Stimulated activated CD4-positive, alpha-beta T cell treated with anti-CD3 and anti-CD28 coated beads, Interleukin-1b, Interleukin-23, amount 100 ng/mL, for 1 hour (primary cell): ENCODE results near the gene SNAPC4.
"Not testable (repeated sequence)": the region's sequence is repeated elsewhere in the genome, so short reads cannot be mapped to it uniquely, and the experiment has no call there.

ENCODE experiments used
- DNase-seq, 2 donors: peaks; one replicate each; pipeline ENCODE4 v3.0.0-alpha.2; 2020; ENCODE audit warnings: low read depth in 2 of 2

The SNAPC4 gene

DNA sequence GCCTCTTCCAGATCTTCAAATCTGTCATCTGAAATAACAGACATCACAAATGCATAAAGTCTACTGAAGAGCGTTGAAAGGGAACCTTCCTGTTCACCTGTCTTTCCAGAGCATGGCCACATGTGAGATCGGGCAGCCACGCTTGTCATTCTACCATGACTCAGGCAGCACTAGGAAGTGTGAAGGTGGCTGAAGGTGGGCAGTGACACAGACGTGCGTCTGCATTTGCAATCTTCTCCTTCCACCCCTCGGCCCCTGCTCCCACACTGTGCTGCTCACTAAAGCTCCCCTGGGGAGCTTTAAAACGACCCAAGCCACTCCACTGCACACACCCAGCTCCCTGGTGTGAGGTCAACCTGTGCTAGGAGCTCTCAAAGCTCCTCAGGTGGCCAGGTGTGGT, 7.9 kb upstream of the SNAPC4 start:
- DNase-seq: no peak

DNA sequence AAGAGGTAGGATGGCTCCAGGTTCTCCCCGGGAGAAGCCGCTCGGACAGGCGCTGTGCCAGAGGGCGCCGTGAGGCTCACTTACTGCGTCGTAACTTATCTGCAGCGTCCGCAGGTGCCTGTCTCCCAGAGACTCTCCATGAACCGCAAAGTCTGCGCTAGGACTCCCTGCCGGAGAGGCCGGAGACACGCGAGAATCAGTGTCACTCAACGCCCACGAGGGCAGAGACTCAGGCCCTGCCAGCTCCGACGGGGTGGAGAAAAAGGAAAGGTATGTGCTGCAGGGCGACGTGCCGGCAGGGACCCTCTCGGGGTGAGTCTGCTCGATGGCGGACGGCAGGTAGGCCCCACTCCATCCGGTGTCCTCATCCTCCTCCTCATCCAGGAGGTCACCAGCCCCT, 7.1 kb upstream of the SNAPC4 start:
- not testable (repeated sequence) for DNase-seq

DNA sequence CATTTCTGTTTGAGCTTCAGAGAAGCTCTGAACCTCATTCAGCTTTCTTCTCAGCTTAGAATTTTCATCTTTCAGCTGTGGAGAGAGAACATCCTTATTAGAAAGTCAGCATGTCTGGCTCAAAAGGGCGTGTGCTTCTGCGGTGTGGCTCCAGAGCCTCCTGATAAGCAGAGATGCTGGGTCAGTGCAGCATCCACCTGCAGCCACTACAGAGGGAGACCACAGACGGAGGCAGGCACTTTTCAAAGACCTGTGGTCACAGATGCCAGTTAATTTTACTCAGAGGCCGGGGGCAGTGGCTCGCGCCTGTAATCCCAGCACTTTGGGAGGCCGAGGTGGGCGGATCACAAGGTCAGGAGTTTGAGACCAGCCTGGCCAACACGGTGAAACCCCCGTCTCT, 5.9 kb upstream of the SNAPC4 start:
- DNase-seq: not testable (repeated sequence)

DNA sequence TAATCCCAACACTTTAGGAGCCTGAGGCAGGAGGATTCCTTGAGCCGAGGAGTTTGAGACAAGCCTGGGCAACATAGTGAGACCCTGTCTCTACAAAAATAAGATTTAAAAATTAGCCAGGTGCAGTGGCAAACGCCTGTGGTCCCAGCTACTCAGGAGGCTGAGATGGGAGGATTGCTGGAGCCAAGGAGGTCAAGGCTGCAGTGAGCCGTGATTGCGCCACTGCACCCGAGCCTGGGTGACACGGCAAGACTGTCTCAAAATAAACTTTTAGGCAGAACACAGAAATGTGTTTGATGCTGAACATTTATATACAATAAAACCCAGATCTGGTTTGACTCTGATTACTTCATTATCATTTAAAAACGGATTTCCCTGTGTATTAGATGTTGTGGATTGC, 5.5 kb upstream of the SNAPC4 start:
- DNase-seq: no peak

DNA sequence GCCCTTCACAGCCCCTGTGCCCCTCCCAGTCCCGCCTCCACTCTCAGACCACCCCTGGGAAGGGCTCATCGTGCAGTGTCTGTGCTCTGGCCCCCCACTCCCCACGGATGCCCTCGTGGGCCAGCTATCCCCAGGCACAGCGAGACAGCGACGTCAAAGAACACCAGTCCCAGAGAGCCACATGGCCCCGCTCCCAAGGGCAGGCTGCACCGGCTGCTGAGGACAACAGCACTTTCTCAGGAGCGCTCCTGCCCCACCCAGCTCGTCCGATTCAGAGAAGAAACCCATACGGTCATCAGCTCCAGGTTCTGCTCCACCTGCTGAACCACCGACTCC, 4.8 kb upstream of the SNAPC4 start:
- DNase-seq: no peak

DNA sequence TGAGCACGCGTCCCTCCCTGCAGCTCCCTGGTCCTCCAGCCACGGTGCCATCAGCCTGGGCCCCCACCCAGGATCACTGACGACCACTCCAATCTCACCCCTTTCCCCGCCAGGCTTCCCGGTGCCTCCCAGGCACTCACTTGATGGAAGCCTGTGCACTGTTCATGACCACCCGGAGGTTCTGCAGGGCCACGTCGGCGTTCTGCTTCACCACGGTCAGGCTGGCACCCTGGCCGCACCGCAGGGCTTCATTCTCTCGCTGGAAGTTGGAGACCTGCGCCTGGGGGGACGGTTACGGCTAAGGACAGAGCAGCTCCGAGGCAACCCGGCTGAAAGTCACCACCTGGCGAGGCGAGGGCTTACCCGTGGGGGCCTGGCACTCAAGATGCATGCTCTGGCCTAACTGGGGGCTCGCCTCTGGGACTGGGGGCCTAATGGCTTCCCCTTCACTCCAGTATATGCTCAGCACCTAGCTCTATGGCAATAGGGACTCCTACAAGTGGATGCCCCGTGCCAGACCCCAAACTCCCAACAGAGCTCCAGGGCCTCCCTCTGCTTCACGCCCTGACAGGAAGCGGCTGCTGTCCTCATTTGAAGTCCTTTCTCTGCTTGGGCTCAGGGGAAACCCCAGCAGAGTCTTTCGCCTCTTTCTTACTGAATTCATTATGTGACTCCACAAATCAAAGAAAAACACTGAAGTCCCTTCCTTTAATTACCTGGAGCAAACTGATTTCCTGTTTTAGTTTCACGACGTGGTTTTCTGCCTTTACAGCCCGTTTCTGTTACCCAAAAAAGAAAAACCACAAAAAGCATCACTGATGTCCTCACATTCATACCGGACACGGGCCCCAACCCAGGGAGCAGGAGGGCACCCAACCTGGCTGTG, 4.2 kb upstream of the SNAPC4 start:
- DNase-seq: no peak

DNA sequence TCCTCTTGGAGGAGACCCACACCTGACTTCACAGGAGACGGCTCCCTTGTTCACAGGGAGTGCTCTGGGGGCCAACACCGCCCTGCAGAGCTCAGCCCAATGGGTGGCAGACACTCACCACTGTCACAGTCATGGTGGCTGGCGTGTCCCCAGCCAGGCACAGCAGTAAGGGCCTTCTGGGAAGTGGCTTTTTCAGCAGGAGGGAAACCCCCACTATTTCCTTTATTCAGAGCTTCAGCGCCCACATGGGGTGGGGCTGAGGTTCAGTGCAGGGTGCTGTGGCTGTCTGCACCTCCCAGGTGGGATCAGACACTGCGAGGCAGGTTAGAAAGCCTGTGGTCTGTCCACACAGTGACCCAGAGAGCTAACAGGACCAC, 3.6 kb upstream of the SNAPC4 start:
- DNase-seq: peak; percentile 43 to 45

DNA sequence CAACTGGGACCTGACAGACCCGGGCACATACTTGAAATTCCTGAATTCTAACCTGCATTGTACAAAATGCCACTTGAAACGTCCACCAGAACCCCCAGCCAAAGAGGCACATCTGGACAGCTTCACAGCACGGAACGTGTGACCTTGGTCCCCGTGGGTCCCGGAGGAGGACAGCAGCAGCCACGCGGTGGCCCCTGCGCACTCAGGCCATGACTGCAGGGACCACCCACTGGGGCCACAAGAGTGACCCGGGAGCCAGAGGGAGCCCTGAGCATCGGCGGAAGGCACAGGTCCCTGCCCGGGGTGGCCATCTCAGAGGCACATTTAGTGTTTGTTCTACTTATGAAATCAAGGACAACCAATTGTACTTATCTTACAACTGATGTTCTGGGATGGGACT, 2.1 kb upstream of the SNAPC4 start:
- no peak for DNase-seq

DNA sequence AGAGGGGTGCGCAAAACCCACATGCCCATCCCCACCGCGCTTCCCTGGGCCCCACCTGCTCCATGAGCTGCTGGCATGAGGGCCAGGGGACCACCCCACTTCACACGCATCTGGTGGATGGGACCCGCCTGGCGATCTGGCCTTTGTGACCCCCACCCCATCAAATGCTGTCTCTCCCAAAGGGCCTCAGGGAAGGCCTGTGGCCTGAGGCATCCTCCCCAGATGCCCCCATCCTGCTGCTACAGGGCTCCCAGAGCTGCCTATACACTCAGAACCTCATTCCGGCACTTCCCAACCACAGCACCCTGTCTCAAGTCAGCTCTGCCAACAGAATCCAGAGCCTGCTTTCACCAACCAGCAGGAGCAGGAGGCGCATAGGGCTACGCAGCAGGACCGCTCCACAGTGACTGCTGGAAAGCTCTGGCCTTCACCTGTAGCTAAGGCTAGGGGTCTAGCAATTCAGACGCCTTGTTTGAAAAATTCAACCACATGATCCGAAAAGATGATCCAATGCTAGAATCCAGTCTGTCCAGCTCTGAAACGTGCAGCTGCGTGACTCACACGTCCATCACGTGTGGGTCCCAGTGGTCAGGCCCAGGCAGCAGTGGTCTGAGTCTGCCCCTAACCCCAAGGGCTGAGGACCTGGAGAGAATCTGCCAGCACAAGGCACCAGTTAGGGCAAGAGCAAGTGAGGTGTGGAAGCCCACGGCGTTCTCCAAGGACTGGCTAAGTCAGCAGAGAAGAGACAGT, 1.4 kb upstream of the SNAPC4 start:
- no peak for DNase-seq

DNA sequence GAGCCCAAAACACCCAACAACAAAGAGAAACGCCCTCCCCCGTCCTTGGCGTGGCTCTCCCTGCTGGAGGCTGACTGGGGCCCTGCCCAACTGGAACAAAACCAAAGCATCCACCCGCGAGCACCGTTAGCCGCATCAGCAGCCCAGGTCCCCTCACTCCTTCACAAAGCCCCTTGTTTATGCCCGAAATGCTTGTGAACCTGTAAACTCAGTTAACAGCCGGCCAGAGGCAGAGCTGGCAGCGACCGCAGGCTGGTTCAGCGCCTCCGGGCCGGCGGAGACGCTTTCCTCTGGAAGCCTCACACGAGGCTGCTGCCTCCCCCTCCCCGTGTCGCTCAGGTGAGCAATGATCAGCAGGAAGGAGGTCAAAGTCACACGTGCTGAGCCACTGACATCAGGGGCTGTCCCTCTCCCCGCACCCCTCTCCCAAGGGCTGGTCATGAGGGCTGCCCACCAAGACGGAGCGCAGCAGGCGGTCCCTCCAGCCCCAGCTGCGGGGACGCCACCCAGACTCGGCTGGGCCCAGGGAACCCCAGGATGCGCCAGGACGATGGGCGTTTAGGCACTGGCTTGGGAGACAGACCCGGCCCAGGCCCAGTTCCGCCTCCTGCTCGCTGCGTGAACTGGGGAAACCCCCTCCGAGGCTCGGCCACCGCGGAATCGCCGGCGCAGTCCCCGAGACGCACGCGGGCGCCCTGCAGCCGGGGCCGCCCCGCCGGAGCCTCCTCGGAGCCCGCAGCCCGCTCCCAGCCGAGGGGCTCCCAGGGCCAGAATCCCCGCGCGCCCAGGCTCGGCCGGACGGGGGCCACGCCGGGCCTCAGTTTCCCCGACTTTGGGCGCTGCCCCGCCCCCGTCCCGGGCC, 563 bp downstream of the SNAPC4 start:
- DNase-seq: no peak

DNA sequence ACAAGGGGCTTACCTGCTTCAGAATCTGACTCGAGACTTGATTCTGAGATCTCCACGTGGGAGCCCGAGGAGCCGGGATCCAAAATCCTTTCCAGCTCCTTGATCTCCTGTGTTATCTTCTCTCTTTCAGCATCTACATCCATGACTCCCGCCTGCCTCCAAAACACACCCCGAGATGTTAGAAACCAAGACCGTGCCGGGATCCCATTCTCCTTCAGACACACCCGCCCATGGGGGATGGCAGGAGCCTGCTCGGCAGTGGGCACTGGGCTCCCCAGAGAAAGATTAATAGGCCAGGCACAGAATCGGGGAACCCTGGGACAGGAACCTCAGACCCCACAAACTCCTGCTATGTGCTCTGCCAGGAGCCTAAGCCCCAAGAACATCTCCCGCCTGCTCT, 1.7 kb downstream of the SNAPC4 start:
- DNase-seq: no peak

DNA sequence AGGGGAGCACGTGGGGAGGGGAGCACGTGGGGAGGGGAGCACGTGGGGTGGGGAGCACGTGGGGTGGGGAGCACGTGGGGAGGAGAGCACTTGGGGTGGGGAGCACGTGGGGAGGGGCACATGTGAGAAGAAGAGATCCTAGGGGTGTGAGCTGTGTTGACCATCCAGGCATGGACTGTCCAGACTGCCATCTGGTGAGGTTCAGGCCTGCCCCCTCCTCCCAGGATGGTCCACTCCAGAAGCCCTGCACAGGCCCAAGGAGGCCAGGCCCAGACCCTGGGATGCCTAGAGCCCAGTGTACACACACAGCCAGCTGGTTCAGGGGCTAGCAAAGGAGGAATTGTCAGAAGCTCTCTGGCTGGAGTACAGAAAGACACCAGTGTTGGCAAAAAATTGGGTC, 2.3 kb downstream of the SNAPC4 start:
- no peak for DNase-seq

DNA sequence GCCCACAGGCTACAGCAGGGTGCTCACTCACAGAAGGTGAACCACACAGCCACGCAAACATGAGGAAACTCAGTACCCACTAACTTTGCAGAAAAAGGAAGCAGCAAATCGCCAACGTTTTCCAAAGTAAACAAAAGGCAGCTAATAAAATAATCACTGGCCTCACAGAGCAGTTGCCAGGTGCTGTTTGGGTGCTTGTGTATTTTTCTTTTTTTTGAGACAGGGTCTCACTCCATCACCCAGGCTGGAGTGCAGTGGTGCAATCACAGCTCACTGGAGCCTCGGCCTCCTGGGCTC, 3.8 kb downstream of the SNAPC4 start:
- no peak for DNase-seq

DNA sequence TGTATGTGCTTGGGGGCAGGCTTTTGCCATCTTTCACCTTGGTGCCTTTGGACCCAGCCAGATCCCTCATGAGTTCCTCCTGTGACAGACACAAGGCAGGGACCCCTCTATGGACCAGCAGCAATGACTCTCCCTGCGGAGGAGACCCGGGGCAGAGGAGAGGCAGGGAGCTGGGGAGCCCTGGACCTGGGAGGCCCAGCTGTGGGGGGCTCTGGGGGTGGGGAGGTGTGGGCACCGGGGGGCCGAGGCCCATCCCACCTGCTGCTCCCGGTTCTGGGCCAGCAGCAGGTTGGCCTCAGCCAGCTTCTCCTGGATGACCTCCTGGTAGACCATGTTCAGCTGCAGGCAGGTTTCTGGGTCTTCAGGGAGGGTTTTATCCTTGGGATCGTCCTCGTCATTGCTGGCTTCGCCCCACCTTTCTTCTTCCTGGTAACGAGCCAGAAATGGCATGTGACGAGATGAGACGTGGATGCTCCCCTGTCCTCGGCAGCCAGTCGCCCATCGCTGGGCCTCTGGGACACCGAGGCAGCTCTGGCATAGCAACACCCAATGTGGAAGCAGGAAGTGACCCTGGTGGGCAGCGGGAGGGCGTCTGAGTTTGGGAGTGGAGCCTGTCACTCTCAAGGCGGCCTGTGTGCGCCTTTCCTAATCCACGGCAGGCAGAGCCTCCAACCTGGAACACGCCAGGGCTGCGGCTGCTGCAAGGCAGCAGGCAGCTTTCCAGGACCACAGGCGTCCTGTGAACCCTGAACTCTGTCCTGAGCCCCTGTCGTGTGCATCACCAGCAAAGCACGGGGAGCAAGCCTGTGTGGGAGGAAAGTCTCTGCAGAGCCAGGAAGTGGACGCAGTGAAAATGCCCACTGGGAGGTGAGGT, 4.4 kb downstream of the SNAPC4 start:
- no peak for DNase-seq

DNA sequence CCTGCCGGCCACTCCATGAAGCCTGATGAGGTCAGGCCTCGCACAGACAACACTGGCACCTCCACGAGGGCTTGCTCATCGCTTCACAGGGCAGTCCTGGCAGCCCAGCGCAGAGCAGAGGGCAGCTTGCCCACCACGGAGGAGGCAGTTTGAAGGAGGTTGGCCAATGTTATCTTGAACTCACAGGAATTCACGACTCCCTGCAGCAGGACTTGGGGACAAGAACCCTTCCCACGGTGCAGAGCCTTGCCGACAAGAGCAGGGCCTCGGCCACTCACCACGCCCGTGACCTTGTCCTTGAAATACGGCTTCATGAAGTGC, 5.0 kb downstream of the SNAPC4 start:
- no peak for DNase-seq

DNA sequence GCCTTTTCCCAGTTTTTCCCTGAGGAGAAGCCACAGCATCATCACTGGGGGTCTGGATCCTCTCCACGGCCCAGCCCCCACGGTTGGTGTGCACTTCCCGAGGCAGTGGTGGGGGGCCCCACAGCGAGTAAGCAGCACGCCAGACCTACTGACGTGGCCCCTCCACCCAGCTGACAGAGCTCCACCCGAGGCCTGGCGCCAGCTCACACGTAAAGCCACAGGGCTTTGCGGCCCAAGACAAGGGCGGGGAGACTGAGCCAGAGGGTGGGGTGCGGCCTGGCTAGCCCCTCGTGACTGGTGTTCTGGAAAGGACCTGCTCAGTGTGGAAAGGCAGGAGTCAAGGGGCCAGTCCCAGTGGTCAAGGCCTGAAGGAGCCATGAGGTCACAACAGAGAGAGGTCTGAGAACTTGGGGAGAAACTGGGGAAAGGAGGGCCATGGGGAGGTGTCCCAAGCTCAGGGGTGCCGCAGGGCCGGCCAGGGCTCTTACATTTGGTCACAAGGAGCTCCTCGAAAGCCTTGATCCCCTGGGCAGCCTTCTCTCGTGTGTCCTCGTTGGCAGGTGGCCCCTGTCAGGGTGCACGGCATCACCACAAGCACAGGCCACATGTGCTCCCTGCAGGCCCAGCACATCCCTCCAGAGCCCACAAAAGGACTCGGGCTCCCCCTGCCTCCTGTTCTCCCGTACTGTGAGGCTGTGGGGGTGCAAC, 5.5 kb downstream of the SNAPC4 start:
- no peak for DNase-seq

DNA sequence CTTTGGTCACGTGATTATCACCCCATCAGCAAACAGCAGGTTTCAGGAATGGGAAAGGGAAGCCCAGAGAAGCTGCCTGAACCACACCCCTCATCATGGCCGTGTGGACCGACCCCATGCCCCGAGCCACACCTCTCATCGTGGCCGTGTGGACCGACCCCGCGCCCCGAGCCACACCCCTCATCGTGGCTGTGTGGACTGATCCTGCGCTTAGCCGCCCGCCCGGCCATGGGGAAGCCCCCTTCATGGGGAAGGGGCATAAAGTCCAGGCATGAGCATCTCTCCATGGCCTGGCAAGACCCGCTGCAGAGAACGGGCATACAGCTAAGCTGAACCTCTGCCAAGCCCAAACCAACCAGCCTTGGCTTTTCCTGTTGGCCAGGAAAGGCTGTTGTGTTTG, 6.4 kb downstream of the SNAPC4 start:
- no peak for DNase-seq

DNA sequence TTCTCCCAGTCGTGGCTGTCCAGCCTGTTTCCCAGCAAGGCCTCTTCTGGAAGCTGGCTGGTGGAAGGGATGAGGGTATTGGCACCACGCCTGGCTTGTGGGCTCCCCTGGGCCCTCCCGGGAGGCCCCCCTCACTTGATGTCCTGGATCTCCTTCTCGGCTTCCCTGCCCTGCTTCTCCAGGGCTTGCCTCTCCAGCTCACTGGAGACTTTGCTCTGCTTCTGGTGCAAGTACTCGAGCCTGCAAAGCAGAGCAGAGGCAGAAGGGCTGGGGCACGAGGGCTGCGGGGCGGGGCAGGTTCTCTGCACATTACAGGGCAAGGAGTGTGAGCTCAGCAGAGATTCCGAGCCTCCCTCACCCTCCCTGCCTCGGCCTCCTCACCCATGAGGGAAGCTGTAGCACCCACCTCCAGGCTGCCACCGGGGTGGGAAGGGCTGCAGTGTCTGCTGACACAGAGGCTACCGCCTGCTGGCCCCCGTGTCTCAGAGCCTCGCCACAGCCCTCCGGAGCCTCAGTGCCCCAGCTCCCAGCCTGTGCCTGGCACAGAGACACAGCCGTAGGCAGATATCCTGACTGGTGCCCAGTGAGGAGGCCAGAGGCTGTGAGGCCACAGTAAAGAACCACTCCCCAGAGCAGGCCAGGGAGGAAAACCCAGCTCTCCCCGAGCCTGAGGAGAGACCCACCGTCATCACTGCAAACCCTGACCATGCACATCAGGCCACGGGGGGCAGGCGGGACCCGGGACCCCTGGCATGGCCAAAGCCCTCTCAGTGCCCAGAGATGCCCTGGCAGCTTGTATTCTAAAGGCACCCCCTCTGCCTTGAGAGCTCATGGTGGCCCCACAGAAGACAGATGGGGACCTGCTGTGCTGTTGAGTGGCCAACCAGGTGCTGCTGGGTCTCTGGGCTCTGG, 7.2 kb downstream of the SNAPC4 start:
- DNase-seq: no peak

DNA sequence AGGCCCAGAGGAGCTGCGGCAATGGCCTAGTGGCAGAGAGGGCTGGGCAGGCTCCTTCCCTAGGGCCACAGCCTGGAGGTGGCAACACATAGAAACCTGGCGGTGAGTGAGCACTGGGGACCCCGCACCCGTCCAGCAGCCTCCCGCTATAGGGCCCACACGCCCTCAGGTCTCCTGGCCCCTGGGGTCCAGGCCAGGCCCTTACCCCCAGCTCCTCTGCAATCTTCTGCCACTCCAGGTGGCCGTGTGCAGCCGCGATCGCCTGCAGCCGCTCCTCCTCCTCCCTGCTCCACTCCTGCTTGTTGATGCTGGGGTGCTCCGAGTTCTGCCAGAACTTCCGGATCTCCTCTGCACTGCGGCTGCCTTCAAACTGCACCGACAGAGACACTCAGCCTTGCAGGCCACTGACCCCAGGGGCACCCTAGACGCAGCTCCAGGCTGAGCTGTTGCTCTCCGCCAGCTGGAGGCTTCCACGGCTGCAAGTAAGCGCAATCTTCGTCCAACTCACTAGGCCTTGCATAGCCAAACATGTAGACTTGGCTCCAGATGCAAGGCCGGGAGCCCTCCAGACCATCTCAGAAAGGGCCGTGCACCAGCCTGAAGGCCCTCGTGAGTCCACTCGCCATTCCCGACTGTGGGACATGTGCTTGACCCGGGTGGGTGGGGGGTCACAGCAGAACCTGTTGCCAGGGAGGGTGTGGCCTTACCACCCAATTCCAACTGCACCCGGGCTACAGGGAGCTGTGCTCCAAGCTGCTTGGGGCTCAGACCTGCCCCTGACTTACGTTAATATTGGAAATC, 8.0 kb downstream of the SNAPC4 start:
- DNase-seq: no peak
